H9 (cell line): ENCODE data around the gene MIA3. TPM values are rescaled to one million over a fixed set of nuclear protein-coding genes. Genes with fewer than 3 reads are reported as not detected.

ENCODE experiments used
- DNase-seq: peaks from one replicate; pipeline ENCODE4 v3.0.0-alpha.2; 2017
- H2AFZ ChIP-seq: one replicate; pipeline ENCODE4 v1.6.1; 2013; ENCODE audit warnings: mild to moderate bottlenecking, low read length, control low read depth, moderate library complexity
- H2AK5ac ChIP-seq: 2 replicates; pipeline ENCODE4 v1.6.1; 2013; ENCODE audit warnings: low read length, control low read depth, mixed read lengths; ENCODE audit not compliant: insufficient read length
- H2BK120ac ChIP-seq: one replicate; pipeline ENCODE4 v1.6.1; 2013; ENCODE audit warnings: low read depth, mild to moderate bottlenecking, low read length, control low read depth, inconsistent platforms; ENCODE audit not compliant: poor library complexity, severe bottlenecking
- H2BK12ac ChIP-seq: 2 replicates; pipeline ENCODE4 v1.6.1; 2013; ENCODE audit warnings: low read length, control low read depth, mixed read lengths, low read depth; ENCODE audit not compliant: insufficient read length
- H2BK15ac ChIP-seq: 2 replicates; pipeline ENCODE4 v1.6.1; 2013; ENCODE audit warnings: low read depth, low read length, control low read depth
- H2BK20ac ChIP-seq: one replicate; pipeline ENCODE4 v1.6.1; 2013; ENCODE audit warnings: low read depth, mild to moderate bottlenecking, low read length, control low read depth, inconsistent platforms; ENCODE audit not compliant: poor library complexity, severe bottlenecking
- H2BK5ac ChIP-seq: 2 replicates; pipeline ENCODE4 v1.6.1; 2013; ENCODE audit warnings: low read length, control low read depth, mixed read lengths; ENCODE audit not compliant: insufficient read length
- H3K14ac ChIP-seq: 2 replicates; pipeline ENCODE4 v1.6.1; 2013; ENCODE audit warnings: low read length, control low read depth; ENCODE audit not compliant: insufficient read depth
- H3K18ac ChIP-seq: 2 replicates; pipeline ENCODE4 v1.6.1; 2013; ENCODE audit warnings: low read depth, mild to moderate bottlenecking, mixed read lengths, low read length, control low read depth; ENCODE audit not compliant: insufficient read length
- H3K23ac ChIP-seq: 2 replicates; pipeline ENCODE4 v1.6.1; 2013; ENCODE audit warnings: low read length, control low read depth, mixed read lengths, low read depth; ENCODE audit not compliant: insufficient read length
- H3K23me2 ChIP-seq: 2 replicates; pipeline ENCODE4 v1.6.1; 2013; ENCODE audit warnings: low read depth, mild to moderate bottlenecking, mixed read lengths, low read length, control low read depth; ENCODE audit not compliant: insufficient read length, poor library complexity, severe bottlenecking
- H3K27ac ChIP-seq: 2 replicates; pipeline ENCODE4 v1.5.1; 2013; ENCODE audit warnings: low read length, control low read depth, mixed read lengths, low read depth; ENCODE audit not compliant: insufficient read length
- H3K27me3 ChIP-seq: 2 replicates; pipeline ENCODE4 v1.6.1; 2013; ENCODE audit warnings: low read length, control low read depth, inconsistent platforms; ENCODE audit not compliant: insufficient read depth
- H3K4ac ChIP-seq: 2 replicates; pipeline ENCODE4 v1.6.1; 2013; ENCODE audit warnings: low read depth, mild to moderate bottlenecking, control low read depth, inconsistent platforms, low read length, moderate library complexity
- H3K4me1 ChIP-seq: 2 replicates; pipeline ENCODE4 v1.6.1; 2013; ENCODE audit warnings: low read length, control low read depth, inconsistent platforms; ENCODE audit not compliant: insufficient read depth
- H3K4me2 ChIP-seq: 2 replicates; pipeline ENCODE4 v1.6.1; 2013; ENCODE audit warnings: low read length, control low read depth, mixed read lengths; ENCODE audit not compliant: insufficient read length, insufficient read depth
- H3K56ac ChIP-seq: 2 replicates; pipeline ENCODE4 v1.6.1; 2013; ENCODE audit warnings: low read depth, mild to moderate bottlenecking, mixed read lengths, low read length, control low read depth; ENCODE audit not compliant: insufficient read length
- H3K79me1 ChIP-seq: 2 replicates; pipeline ENCODE4 v1.6.1; 2013; ENCODE audit warnings: low read depth, mild to moderate bottlenecking, moderate library complexity, low read length, control low read depth, inconsistent platforms; ENCODE audit not compliant: insufficient read depth, poor library complexity, severe bottlenecking
- H3K79me2 ChIP-seq: 2 replicates; pipeline ENCODE4 v1.6.1; 2013; ENCODE audit warnings: low read length, control low read depth, inconsistent platforms; ENCODE audit not compliant: insufficient read depth
- H3K9ac ChIP-seq: 2 replicates; pipeline ENCODE4 v1.6.1; 2013; ENCODE audit warnings: low read length, control low read depth, mixed read lengths; ENCODE audit not compliant: insufficient read length; ENCODE audit errors: extremely low read depth
- H3K9me3 ChIP-seq: one replicate; pipeline ENCODE4 v1.6.1; 2013; ENCODE audit warnings: low read depth, low read length, inconsistent platforms; ENCODE audit not compliant: control insufficient read depth
- H3T11ph ChIP-seq: one replicate; pipeline ENCODE4 v1.6.1; 2013; ENCODE audit warnings: mild to moderate bottlenecking, low read length, control low read depth, inconsistent platforms
- H4K20me1 ChIP-seq: one replicate; pipeline ENCODE4 v1.6.1; 2013; ENCODE audit not compliant: control insufficient read depth, insufficient read length, insufficient read depth
- H4K5ac ChIP-seq: 2 replicates; pipeline ENCODE4 v1.6.1; 2013; ENCODE audit warnings: low read depth, mild to moderate bottlenecking, mixed read lengths, low read length, control low read depth; ENCODE audit not compliant: insufficient read length
- H4K8ac ChIP-seq: replicated peaks from 2 replicates; pipeline ENCODE4 v1.6.1; 2013; ENCODE audit warnings: low read length, control low read depth, mixed read lengths, low read depth; ENCODE audit not compliant: insufficient read length
- H4K91ac ChIP-seq: 2 replicates; pipeline ENCODE4 v1.6.1; 2013; ENCODE audit warnings: low read depth, mild to moderate bottlenecking, moderate library complexity, mixed read lengths, low read length, control low read depth; ENCODE audit not compliant: insufficient read length
- H3K27ac Mint-ChIP-seq, 3 experiments: 2 replicates in 2 of 3; 3 replicates in 1 of 3; pipeline ENCODE4 v1.8.0; 2020 to 2021; ENCODE audit warnings: mixed read lengths in 3 of 3, mild to moderate bottlenecking in 1 of 3, moderate library complexity in 1 of 3
- H3K27me3 Mint-ChIP-seq: 2 replicates; pipeline ENCODE4 v1.8.0; 2021; ENCODE audit warnings: low read depth, mild to moderate bottlenecking, moderate library complexity, mixed read lengths
- H3K36me3 Mint-ChIP-seq, 3 experiments: 2 replicates in 2 of 3; 3 replicates in 1 of 3; pipeline ENCODE4 v1.8.0; 2020 to 2021; ENCODE audit warnings: low read depth in 3 of 3, mixed read lengths in 3 of 3; ENCODE audit not compliant: insufficient read depth in 1 of 3
- H3K4me1 Mint-ChIP-seq, 2 experiments: 2 replicates each; pipeline ENCODE4 v1.8.0; 2020; ENCODE audit warnings: mixed read lengths in 2 of 2
- H3K4me3 Mint-ChIP-seq, 2 experiments: 2 replicates in 1 of 2; 3 replicates in 1 of 2; pipeline ENCODE4 v1.8.0; 2020 to 2021; ENCODE audit warnings: mild to moderate bottlenecking in 2 of 2, mixed read lengths in 2 of 2, moderate library complexity in 1 of 2
- H3K9me3 Mint-ChIP-seq, 2 experiments: 2 replicates in 1 of 2; 3 replicates in 1 of 2; pipeline ENCODE4 v1.8.0; 2020; ENCODE audit warnings: mild to moderate bottlenecking in 2 of 2, mixed read lengths in 2 of 2, moderate library complexity in 1 of 2
- CTCF ChIP-seq: fragments of 200-600 bp; sonication (generic); conservative IDR thresholded peaks from 3 replicates; pipeline ENCODE4 v1.8.0; 2021; ENCODE audit warnings: antibody characterized with exemption, mild to moderate bottlenecking
- WGBS: extraction: QIAGEN DNeasy Blood & Tissue Kit; methylation state at CpG from one replicate; pipeline ENCODE4 v1.1.7; 2013; ENCODE audit warnings: missing lambda C conversion rate, low lambda C conversion rate, mixed read lengths; ENCODE audit not compliant: insufficient read length; ENCODE audit errors: extremely low coverage; 5-methylcytosine and 5-hydroxymethylcytosine counted together
- total RNA-seq: library from RNA; stranded (reverse); gene quantifications from 2 replicates; pipeline ENCODE4 v1.2.1, GENCODE V29; 2021

MIA3 gene
- total RNA-seq, 1 experiment from 2014 or later: 55.5 TPM

DNA sequence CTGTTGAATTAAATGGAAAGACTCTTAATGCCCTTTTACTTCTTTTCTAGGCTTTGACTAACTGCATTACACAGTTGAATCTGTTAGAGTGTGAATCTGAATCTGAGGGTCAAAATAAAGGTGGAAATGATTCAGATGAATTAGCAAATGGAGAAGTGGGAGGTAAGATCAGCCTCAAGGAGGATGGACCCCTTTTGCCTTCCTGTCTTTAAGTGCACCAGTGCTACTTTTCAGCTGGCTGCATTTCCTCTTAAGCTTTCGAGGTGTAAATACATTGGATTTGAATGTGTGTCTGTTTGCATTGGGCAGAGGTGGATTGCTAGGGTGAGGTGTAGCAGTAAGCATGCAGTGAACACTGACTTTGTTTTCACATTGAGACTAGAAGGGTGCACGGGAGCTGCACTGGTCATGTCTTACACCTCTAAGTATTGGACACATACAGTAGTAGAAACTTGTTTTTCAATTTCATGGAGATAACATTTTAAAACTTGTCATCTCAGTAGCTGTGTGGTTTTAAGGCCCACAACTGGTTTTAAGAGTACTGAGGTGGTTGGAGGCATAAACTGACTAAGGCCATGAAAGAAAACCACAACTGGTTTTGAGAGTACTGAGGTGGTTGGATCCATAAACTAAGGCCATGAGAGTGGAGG, 35.4 kb downstream of the MIA3 start:
- Histone ChIP-seq H2BK120ac (no peak overlapping the region), H2BK15ac (no peak overlapping the region), H3K79me2 (no peaks in the 10 kb centered on the region), H4K5ac (no peak overlapping the region), H3K4me1 (no peaks in the 10 kb centered on the region), H3K79me1 (no peaks in the 10 kb centered on the region), H3K4ac (no peak overlapping the region), H3K9ac (no peak overlapping the region), H3K18ac (no peak overlapping the region), H4K20me1 (no peaks in the 10 kb centered on the region), H3K56ac (no peak overlapping the region), H2BK12ac (no peak overlapping the region), H3K23ac (no peak overlapping the region), H4K91ac (no peak overlapping the region), H3K27ac (no peak overlapping the region), H2AFZ (no peak overlapping the region), H3K27me3 (no peaks in the 10 kb centered on the region), H2BK20ac (no peak overlapping the region), H3K4me2 (no peak overlapping the region), H3K14ac (no peak overlapping the region), H2BK5ac (no peak overlapping the region), H3K9me3 (no peaks in the 10 kb centered on the region), H4K8ac (no peak overlapping the region), H3K23me2 (no peaks in the 10 kb centered on the region), H2AK5ac (no peak overlapping the region), H3T11ph (no peak overlapping the region)
- Mint-ChIP-seq H3K9me3 (no peaks in the 10 kb centered on the region), H3K4me1 (no peaks in the 10 kb centered on the region), H3K27ac (no peak overlapping the region), H3K4me3 (no peak overlapping the region), H3K36me3 (peaks cover 26 to 82% (median 75%) of the 10 kb centered on the region in 3 experiments; a peak in 6 of 7 replicates), H3K27me3 (no peaks in the 10 kb centered on the region)
- no peak for DNase-seq
- no CpG with 5 or more reads among the region's 2 CpGs for WGBS
- no peak for TF ChIP-seq CTCF
